CD4-positive, alpha-beta T cell treated with Interleukin-1 beta for 1 hour (primary cell): ENCODE measurements around the gene KRT85.
"Not testable (repeated sequence)": the region's sequence is repeated elsewhere in the genome, so short reads cannot be mapped to it uniquely, and the experiment has no call there.

ENCODE experiments used
- DNase-seq, 2 donors: peaks; one replicate each; pipeline ENCODE4 v3.0.0-alpha.2; 2020 to 2022

Gene KRT85

GRCh38 chr12:52347551-52348510 is 19.4 kb downstream of the KRT85 start:
- no peak for DNase-seq

DNA sequence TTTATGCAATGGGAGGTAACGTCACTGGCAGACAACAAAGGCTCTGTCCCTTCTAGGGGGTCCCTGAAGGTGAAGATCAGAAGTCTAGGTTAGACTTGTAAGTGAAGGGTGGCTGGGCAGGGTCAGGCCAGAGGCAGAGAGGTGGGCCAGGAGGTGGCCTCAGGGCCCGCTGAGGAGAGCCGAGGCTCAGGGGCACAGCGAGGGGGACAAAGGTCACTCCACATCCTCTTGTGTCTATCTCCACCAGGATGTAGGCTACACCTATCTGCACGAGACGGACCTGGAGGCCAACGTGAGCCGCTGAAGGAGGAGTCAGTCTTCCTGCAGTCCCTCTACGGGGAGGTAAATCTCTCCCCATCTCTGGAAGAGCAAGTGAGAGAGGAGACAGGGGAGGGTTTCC is 20.3 kb downstream of the KRT85 start:
- no peak for DNase-seq

GRCh38 chr12:52346593-52346992 is 20.7 kb downstream of the KRT85 start:
- DNase-seq: no peak

GRCh38 chr12:52345041-52345440 is 22.2 kb downstream of the KRT85 start:
- not testable (repeated sequence) for DNase-seq

DNA sequence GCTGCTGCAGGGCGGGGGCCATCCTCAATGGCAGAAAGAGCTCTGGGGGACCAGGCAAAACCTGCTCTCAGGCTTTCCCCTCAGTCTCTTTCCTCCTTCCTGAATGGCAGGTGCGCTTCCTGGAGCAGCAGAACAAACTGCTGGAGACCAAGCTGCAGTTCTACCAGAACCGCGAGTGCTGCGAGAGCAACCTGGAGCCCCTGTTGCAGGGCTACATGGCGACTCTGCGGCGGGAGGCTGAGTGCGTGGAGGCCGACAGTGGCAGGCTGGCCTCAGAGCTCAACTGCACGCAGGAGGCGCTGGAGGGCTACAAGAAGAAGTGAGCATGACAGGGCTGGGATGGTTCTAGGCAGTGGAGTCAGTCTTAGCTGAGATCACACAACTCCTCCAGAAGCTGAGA is 23.2 kb downstream of the KRT85 start:
- no peak for DNase-seq

DNA sequence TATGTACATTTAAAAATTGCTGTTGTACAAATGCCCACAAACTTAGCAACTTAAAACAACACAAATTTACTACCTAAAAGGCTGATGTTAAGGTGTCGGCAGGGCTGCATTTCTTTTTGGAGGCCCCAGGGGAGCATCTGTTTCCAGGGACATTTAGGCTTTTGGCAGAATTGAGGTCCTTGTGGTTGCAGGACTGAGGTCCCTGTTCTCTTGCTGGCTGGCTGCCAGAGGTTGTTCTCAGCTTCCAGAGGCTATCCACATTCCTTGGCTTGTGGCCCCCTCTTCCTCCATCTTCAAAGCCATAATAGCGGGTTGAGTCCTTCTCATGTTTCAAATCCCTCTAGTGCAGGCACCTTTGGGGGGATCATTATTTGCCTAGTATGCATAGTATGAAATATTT is 23.7 kb downstream of the KRT85 start:
- no peak for DNase-seq

DNA sequence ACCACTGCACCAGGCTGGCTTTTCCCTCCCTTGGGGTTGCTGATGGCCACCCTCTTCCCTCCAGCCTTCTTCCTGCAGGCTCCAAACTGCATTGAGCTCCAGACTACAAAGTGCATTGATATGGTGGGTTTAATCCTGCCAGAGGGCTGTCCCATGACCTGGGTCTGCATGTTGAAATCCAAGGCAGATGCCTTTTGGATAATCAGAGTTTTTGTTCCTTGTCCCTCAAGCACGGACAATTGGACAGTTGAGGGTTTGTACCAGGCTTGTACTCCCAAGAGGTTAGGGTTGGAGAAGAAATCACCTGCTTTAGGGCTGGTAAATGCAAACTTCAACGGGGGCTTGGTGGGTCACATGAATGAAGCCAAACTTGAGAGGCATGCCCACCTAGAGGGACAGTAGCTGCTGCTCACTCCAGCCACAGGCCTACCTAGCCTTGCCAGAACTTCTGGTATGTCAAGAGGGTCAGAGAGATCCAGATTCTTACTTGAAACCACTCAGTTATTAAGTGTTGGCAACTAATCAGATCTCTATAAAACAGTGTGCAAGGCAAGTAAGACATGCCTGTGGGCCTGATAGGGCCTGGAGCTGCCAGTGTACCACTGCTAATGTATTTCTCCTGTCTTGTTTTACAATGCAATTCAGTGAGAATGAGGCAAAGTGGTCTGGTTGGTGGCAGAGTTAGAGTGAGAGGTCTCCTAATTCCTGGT is 24.3 kb downstream of the KRT85 start:
- DNase-seq: no peak

GRCh38 chr12:52341066-52341580 is 26.2 kb downstream of the KRT85 start:
- DNase-seq: no peak

DNA sequence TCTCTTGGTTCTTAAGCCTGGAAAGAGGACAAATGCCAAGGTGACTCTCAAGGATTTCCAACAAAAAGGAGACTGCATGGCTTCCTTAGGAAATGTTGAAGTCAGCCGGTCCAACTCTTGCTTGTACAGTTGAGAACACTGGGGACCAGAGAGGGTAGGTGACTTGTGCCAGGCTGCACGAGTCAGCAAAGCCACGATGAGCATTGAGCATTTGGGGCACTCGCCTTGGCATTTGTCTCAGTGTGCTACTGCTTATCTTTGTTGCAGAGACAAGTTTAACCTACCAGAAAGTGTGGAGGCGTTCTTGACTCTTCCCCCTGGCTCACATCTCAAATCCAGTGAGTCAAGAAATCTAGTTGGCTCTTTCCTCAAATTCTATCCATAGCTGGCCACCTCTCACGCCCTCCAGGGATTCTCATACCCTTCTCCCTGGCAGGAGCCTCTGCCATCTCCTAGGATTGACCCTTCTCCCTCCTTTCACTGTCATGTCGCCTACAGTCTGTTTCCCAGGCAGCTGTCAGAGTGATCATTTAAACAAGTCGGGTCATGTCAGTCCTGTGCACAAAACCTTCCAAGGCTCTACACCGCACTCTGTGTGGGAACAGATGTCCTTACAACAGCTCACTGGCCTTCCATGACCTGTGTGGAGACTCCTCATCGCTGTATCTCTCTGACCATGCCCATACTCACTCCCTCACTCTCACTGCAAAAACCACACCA is 28.9 kb downstream of the KRT85 start:
- no peak for DNase-seq

GRCh38 chr12:52337054-52337453 is 30.2 kb downstream of the KRT85 start:
- no peak for DNase-seq

DNA sequence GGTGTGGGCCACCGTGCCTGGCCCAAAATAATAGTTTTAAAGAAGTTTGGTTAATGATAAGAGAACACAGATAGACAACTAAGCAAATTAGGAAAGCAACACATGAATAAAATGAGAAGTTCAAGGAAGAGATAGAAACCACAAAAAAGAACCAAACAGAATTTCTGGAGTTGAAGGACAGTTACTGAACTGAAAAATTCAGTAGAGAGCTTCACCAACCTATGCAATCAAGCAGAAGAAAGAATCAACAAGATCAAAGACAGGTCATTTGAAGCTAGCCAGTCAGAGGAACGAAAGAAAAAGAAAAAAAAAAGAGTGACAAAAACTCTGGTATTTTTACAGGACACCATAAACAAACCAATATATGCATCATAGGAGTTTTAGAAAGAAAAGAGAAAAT is 30.6 kb downstream of the KRT85 start:
- no peak for DNase-seq

DNA sequence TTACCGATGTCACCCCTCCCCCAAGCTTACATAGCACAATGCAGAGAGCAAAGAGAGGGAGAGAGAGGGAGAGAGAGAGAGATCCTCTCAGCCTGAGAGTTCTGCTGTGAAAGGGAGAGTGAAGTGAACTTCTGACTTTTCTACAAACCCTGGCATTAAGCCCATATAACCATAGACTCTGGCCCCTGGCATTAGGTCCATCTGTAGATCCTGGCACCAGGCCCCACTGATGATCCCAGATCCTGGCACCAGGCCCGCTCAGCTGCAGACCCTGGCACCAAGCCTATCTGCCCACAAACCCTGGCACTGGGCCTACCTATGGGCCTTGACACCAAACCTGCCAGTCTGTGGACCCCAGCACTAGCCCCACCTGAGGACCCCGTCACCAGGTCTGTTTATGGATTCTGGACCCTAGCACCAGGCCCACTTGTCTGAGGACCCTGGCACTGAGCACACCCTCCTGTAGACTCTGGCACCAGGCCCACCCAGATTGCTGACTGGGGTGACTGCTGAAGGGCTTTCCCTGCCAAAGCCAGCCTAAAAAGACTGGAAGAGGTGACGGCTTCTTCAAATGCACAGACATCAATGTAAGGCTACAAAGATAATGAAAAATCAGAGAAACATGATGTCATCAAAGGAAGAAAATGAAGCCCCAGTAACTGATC is 31.6 kb downstream of the KRT85 start:
- no peak for DNase-seq

DNA sequence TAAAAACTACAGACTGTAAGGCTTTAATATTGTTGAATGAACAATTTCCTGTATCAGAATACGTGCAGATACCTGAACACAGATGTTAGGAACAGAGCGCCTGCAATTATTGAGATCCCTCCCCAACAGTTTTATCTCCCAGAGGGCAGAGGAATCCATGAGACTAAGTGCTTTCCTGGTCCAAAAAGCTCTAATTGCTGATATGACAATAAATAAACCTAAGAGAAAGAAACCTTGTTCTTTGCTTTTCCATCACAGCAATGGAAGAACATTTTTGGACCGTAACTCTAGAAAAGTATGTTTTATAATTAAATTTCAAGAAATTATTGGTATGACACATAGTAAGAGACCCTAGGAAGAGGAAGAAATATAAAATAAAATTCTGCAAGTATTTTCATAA is 33.1 kb downstream of the KRT85 start:
- DNase-seq: no peak

DNA sequence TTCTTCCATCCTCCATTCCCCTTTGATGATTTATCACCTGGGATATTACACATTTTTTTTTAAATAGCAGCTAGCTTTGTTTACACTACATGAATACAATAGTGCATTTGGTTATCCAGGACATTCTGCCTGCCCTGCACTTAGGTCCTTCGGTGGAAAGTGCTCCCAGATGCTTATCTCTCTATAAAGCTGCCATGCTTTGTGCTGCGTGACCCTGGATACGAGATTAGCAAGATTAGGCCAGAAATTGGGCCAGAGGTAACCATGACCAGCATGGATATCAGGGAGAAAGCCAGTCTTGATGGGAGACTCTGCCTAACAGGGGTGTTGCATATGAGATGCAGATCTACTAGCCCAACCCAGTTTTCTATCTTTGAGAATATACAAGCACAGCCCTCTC is 34.0 kb downstream of the KRT85 start:
- DNase-seq: no peak

GRCh38 chr12:52332381-52332780 is 34.9 kb downstream of the KRT85 start:
- no peak for DNase-seq

- no peak for DNase-seq
Observed at GRCh38 chr12:52331833-52332232, 35.4 kb downstream of the KRT85 start.

- DNase-seq: no peak
Observed at GRCh38 chr12:52331039-52331438, 36.2 kb downstream of the KRT85 start.

- no peak for DNase-seq
Observed at GRCh38 chr12:52327830-52328500, 39.3 kb downstream of the KRT85 start.

DNA sequence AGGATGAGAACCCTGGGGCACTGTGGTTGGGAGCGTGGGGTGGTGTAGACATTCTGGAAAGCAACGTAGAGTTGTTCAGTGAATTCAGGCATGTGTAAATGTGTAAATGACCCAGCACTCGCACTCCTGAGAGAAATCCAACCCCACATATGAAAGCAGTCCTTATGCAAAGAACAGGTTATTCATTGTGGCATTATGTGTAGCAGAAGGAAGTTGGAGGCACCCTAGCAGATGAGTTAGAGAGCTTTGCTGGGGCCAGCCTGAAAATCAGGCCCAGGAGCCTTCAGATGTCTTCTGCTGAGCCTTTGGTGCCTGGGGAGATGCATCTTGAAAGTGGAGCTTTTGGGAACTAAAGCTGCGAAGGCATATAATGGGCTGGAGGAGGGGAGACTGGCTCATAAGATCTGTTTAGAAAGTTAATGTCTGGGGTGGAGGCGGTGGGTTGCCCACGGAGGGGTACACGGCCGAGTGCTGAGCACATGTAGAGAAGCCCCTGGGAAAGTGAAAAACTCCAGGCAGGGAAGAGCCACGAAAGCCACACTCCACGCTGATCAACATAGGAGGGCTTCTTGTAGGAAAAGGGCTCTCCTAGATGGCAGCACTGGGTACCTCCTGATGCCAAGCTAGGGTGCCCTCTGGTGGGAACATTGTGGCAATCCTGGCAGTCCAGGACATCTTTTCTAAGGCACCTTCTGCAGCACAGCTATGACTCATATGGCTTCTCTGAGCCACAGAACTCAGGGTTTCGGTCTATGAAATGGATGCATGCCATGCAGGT is 40.0 kb downstream of the KRT85 start:
- peak; percentile 81 for DNase-seq

DNA sequence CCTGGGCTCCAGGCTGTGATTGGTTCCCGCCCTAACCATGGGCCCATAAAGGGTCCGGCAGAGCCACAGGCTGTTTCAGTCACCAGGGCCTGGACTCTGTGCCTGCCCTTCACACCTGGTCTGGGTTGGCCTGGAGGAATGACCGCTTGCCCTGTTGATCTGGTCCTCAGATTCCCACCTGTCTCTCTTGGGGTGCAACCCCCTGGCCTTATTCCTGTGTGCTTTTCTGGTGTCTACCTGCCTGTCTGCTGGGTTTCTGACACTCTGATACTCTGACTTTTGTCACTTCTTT is 43.2 kb downstream of the KRT85 start:
- no peak for DNase-seq

DNA sequence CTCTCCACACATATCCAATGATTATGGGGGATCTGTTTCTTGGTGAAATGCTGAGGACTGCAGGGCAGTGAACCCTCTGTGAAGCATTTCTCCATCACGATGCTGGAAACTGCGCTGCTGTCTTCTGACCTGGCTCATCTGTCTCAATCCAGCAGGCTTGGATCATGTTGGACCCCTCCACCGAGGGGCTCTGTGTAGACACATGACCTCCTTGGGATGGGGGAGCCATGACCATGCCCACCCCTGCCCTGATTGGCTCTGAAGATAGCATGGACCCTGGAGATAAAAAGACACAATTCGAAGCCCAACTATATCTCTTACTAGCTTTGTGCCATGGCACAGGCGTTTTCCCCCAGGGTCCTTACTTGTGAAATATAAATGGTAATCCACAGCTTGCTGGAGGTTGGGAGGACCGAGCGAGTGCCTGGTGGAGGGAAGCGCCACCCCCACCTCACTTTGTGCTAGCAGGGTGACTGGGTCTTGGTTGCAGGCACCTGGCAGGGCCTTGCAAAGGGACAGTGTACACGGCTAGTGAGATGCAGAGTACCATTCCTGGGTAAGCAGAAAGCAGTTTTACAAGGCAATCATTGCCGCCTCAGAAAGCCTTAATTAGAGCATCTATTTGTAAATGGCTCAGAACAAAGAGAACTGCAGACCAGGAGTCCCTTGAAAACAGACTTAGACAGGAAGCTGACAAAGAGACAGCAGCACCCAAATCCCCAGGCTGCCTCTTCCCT is 43.7 kb downstream of the KRT85 start:
- no peak for DNase-seq
